ENCODE measurements around the gene KCNH6.

DNA sequence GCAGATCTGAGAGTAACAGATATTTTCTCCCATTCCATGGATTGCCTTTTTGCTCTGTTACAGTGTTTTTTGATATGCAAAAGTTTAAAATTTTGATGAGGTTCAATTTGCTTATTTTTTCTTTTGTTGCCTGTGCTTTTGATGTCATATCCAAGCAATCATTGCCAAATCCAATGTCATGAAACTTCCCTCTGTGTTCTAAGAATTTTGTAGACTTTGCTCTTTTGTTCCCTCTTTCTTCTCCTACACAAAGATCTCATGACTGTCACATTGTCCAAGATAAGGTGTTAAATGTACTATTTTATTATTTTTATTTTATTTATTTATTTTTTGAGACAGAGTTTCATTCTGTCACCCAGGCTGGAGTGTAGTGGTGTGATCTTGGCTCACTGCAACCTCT lies 18.9 kb upstream of the KCNH6 start:
- TF ChIP-seq, protein P1, sequence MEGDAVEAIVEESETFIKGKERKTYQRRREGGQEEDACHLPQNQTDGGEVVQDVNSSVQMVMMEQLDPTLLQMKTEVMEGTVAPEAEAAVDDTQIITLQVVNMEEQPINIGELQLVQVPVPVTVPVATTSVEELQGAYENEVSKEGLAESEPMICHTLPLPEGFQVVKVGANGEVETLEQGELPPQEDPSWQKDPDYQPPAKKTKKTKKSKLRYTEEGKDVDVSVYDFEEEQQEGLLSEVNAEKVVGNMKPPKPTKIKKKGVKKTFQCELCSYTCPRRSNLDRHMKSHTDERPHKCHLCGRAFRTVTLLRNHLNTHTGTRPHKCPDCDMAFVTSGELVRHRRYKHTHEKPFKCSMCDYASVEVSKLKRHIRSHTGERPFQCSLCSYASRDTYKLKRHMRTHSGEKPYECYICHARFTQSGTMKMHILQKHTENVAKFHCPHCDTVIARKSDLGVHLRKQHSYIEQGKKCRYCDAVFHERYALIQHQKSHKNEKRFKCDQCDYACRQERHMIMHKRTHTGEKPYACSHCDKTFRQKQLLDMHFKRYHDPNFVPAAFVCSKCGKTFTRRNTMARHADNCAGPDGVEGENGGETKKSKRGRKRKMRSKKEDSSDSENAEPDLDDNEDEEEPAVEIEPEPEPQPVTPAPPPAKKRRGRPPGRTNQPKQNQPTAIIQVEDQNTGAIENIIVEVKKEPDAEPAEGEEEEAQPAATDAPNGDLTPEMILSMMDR (IDR thresholded peaks at IDR 0.05; ENCODE audit: low read depth, low read length, missing input control): no peak
- TF ChIP-seq EGR1 (IDR thresholded peaks at IDR 0.05; ENCODE audit: low read depth in 2 of 2) (no peak), HNF4A (conservative IDR thresholded peaks at IDR 0.05) (no peak)
